HepG2 (cell line): ENCODE results near the gene DYNC1LI1. TPM values are rescaled to one million over a fixed set of nuclear protein-coding genes. Genes with fewer than 3 reads are reported as not detected.

ENCODE experiments used
- ATAC-seq: fragments of 200-7000 bp; cut with Tn5 transposase; 3 replicates; pipeline ENCODE4 v1.9.1; 2020; ENCODE audit warnings: mild to moderate bottlenecking, moderate library complexity
- BruUV-seq: library from RNA; stranded (reverse); fragments of 400-500 nt; replicated peaks from 2 replicates; lab custom pipeline; 2021; lab: Mats Ljungman, UMichigan
- CTCF ChIA-PET: fragments of 300-600 bp; formaldehyde crosslinking; extraction: SDS; loops from one replicate; lab custom pipeline; 2021; ENCODE audit warnings: low total read pairs, inconsistent platforms, low intra/inter-chr PET ratio; lab: Yijun Ruan, JAX
- POLR2A ChIA-PET: fragments of 350-600 bp; sonication (Branson Sonifier 250); formaldehyde crosslinking; loops from one replicate; lab custom pipeline; 2020; ENCODE audit warnings: antibody characterized with exemption, inconsistent platforms; lab: Yijun Ruan, JAX
- DNase-seq: peaks from one replicate; pipeline ENCODE4 v3.0.0-alpha.2; 2015; ENCODE audit warnings: low spot score
- FAIRE-seq: peaks from 3 replicates; lab custom pipeline; 2011; peaks lifted over from hg19 to GRCh38; lab: Jason Lieb, UNC
- H2AFZ ChIP-seq: one replicate; pipeline ENCODE4 v1.6.1; 2011; ENCODE audit warnings: low read length, inconsistent platforms
- H3K27ac ChIP-seq: fragments of 300-600 bp; 3 replicates; pipeline ENCODE4 v1.8.0; 2011; ENCODE audit warnings: mixed run types, mild to moderate bottlenecking, mixed read lengths, low read length, inconsistent platforms; ENCODE audit not compliant: insufficient read depth; ENCODE audit errors: extremely low read length
- H3K27me3 ChIP-seq, 2 experiments: fragments of 200-600 bp in 1 of 2; 2 replicates in 1 of 2; 3 replicates in 1 of 2; pipeline versions ENCODE4 v1.6.0 to v1.8.0; 2011; ENCODE audit warnings: low read length in 2 of 2, mild to moderate bottlenecking in 2 of 2, moderate library complexity in 2 of 2, inconsistent platforms in 1 of 2; ENCODE audit not compliant: insufficient read depth in 2 of 2, control insufficient read depth in 1 of 2
- H3K36me3 ChIP-seq, 2 experiments: fragments of 200-600 bp in 1 of 2; replicated peaks in 1 of 2; 2 replicates in 1 of 2; 3 replicates in 1 of 2; pipeline versions ENCODE4 v1.5.1 to v1.8.0; 2011; ENCODE audit warnings: low read length in 2 of 2, inconsistent platforms in 1 of 2; ENCODE audit not compliant: insufficient read depth in 2 of 2, control insufficient read depth in 1 of 2
- H3K4me1 ChIP-seq: 2 replicates; pipeline ENCODE4 v1.5.1; 2012; ENCODE audit warnings: low read length, inconsistent platforms; ENCODE audit not compliant: insufficient read depth
- H3K4me2 ChIP-seq: 2 replicates; pipeline ENCODE4 v1.6.0; 2011; ENCODE audit warnings: low read depth, low read length, inconsistent platforms
- H3K4me3 ChIP-seq, 3 experiments: fragments of 200-600 bp in 1 of 3; sonication (generic), shearing (Covaris generic) in 1 of 3; replicated peaks in 1 of 3; 2 replicates each; pipeline ENCODE4 v1.5.1; 2011 to 2016; ENCODE audit warnings: low read length in 3 of 3, inconsistent platforms in 2 of 3, low read depth in 2 of 3, mild to moderate bottlenecking in 2 of 3, control low read depth in 1 of 3, mixed read lengths in 1 of 3; ENCODE audit not compliant: insufficient read depth in 1 of 3
- H3K79me2 ChIP-seq: one replicate; pipeline ENCODE4 v1.6.1; 2011; ENCODE audit warnings: low read length, inconsistent platforms; ENCODE audit not compliant: insufficient read depth
- H3K9ac ChIP-seq: 2 replicates; pipeline ENCODE4 v1.6.0; 2011; ENCODE audit warnings: mild to moderate bottlenecking, low read depth, low read length, inconsistent platforms; ENCODE audit not compliant: insufficient read depth
- H3K9me3 ChIP-seq: 2 replicates; pipeline ENCODE4 v1.5.1; 2012; ENCODE audit warnings: mild to moderate bottlenecking, low read length
- H4K20me1 ChIP-seq: 2 replicates; pipeline ENCODE4 v1.6.0; 2011; ENCODE audit warnings: inconsistent platforms, mild to moderate bottlenecking, low read length, moderate library complexity; ENCODE audit not compliant: insufficient read depth
- CHCHD3 ChIP-seq: sonication (generic); formaldehyde crosslinking; IDR thresholded peaks from 2 replicates; pipeline ENCODE4 v1.8.0; 2022; ENCODE audit warnings: mild to moderate bottlenecking, missing genetic modification reagents, moderate library complexity
- PLRG1 ChIP-seq: fragments of 450-650 bp; conservative IDR thresholded peaks from 2 replicates; pipeline ENCODE4 v1.6.1; 2016
- ZFP1 ChIP-seq: IDR thresholded peaks from 2 replicates; pipeline ENCODE4 v1.6.1; 2016
- ZNF225 ChIP-seq: sonication (generic); formaldehyde crosslinking; IDR thresholded peaks from 2 replicates; pipeline ENCODE4 v1.4.0; 2020; ENCODE audit warnings: mild to moderate bottlenecking, missing genetic modification reagents
- ZNF510 ChIP-seq: sonication (generic); formaldehyde crosslinking; IDR thresholded peaks from 2 replicates; pipeline ENCODE4 v1.4.0; 2020; ENCODE audit warnings: low read depth, mild to moderate bottlenecking, missing genetic modification reagents
- ZSCAN12 ChIP-seq: sonication (generic); formaldehyde crosslinking; IDR thresholded peaks from 2 replicates; pipeline ENCODE4 v1.9.0; 2021; ENCODE audit warnings: mild to moderate bottlenecking, missing genetic modification reagents
- in situ Hi-C: cut with HindIII; loops from 2 replicates; pipeline ENCODE4 v1.10.0; 2017; ENCODE audit warnings: low pct_unique_long_range_greater_than_20kb; ENCODE audit not compliant: extremely low pct_ligation_motif_present
- intact Hi-C: fragments of 100-400 bp; cut with micrococcal nuclease; formaldehyde crosslinking; loops from one replicate; pipeline ENCODE4 v1.10.0; 2022; ENCODE audit not compliant: unreplicated experiment
- polyA plus RNA-seq, 8 experiments: library from polyadenylated mRNA; depleted of rRNA in 3 of 8; stranded (reverse) in 7 of 8; unstranded in 1 of 8; fragments of >200 nt; fragmentation: Illumina TruSeq in 4 of 8; extraction: Trizol in 4 of 8; gene quantifications; 2 replicates each; pipeline versions ENCODE4 v1.2.1 to v1.2.3, GENCODE V29; 2011 to 2016; ENCODE audit warnings: low read depth in 4 of 8, missing spikeins in 1 of 8, mixed read lengths in 1 of 8; ENCODE audit not compliant: insufficient read depth in 1 of 8
- total RNA-seq, 5 experiments: library from RNA; depleted of rRNA; stranded (reverse); fragments of >200 nt; fragmentation: Illumina TruSeq; extraction: Trizol; gene quantifications; 2 replicates each; pipeline ENCODE4 v1.2.3, GENCODE V29; 2016; ENCODE audit warnings: low read depth in 1 of 5
- TF ChIP-seq, protein P1 (sequence below): sonication (generic); formaldehyde crosslinking; IDR thresholded peaks from 2 replicates; pipeline ENCODE4 v1.4.0; 2020; ENCODE audit warnings: missing genetic modification reagents
- TF ChIP-seq, protein P2 (sequence below): IDR thresholded peaks from 2 replicates; pipeline ENCODE4 v1.6.1; 2016; ENCODE audit warnings: low read depth, missing genetic modification reagents, missing compliant biosample characterization
- TF ChIP-seq, protein P3 (sequence below): sonication (generic); formaldehyde crosslinking; IDR thresholded peaks from 2 replicates; pipeline ENCODE4 v1.5.0; 2020; ENCODE audit warnings: missing genetic modification reagents, mild to moderate bottlenecking, borderline replicate concordance

The DYNC1LI1 gene
- total and polyA plus RNA-seq, 2 of the 13 experiments (the other 11 are each of a cell fraction or from before 2014, with no cell fraction given): 13.4 to 37.1 TPM

- in situ Hi-C loops: no loop called here
- POLR2A ChIA-PET: no interaction called here
- Histone ChIP-seq H3K79me2 (no peaks in the 10 kb centered on the region), H3K36me3 (peaks cover 6 to 31% of the 10 kb centered on the region in 2 experiments), H3K4me2 (no peak overlapping the region), H4K20me1 (no peaks in the 10 kb centered on the region), H3K9ac (no peak overlapping the region), H2AFZ (no peak overlapping the region), H3K27ac (no peak overlapping the region), H3K9me3 (no peaks in the 10 kb centered on the region), H3K4me3 (no peak overlapping the region), H3K27me3 (no peaks in the 10 kb centered on the region; a peak in 1 of 5 replicates), H3K4me1 (no peaks in the 10 kb centered on the region)
- BruUV-seq: no TSS peak
- DNase-seq (no peak), ATAC-seq (no peak), FAIRE-seq (no peak)
- TF ChIP-seq, protein P1, sequence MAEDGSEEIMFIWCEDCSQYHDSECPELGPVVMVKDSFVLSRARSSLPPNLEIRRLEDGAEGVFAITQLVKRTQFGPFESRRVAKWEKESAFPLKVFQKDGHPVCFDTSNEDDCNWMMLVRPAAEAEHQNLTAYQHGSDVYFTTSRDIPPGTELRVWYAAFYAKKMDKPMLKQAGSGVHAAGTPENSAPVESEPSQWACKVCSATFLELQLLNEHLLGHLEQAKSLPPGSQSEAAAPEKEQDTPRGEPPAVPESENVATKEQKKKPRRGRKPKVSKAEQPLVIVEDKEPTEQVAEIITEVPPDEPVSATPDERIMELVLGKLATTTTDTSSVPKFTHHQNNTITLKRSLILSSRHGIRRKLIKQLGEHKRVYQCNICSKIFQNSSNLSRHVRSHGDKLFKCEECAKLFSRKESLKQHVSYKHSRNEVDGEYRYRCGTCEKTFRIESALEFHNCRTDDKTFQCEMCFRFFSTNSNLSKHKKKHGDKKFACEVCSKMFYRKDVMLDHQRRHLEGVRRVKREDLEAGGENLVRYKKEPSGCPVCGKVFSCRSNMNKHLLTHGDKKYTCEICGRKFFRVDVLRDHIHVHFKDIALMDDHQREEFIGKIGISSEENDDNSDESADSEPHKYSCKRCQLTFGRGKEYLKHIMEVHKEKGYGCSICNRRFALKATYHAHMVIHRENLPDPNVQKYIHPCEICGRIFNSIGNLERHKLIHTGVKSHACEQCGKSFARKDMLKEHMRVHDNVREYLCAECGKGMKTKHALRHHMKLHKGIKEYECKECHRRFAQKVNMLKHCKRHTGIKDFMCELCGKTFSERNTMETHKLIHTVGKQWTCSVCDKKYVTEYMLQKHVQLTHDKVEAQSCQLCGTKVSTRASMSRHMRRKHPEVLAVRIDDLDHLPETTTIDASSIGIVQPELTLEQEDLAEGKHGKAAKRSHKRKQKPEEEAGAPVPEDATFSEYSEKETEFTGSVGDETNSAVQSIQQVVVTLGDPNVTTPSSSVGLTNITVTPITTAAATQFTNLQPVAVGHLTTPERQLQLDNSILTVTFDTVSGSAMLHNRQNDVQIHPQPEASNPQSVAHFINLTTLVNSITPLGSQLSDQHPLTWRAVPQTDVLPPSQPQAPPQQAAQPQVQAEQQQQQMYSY (CRISPR knock-in tag): no peak
- CTCF ChIA-PET: no interaction called here
- intact Hi-C loops: no loop called here
Measured at GRCh38 chr3:32531010-32531647, 39.5 kb downstream of the DYNC1LI1 start.

GRCh38 chr3:32525720-32526119 lies 44.9 kb downstream of the DYNC1LI1 start:
- no peak overlapping the region for H3K9ac ChIP-seq
- H3K9me3 ChIP-seq: no peaks in the 10 kb centered on the region
- no peaks in the 10 kb centered on the region for H3K4me1 ChIP-seq
- CTCF ChIA-PET: no interaction called here
- POLR2A ChIA-PET: no interaction called here
- no TSS peak for BruUV-seq
- H3K79me2 ChIP-seq: no peaks in the 10 kb centered on the region
- H3K27ac ChIP-seq: no peak overlapping the region
- no peak for ATAC-seq
- no peak for FAIRE-seq
- H4K20me1 ChIP-seq: no peaks in the 10 kb centered on the region
- H2AFZ ChIP-seq: no peak overlapping the region
- no peak for DNase-seq
- H3K27me3 ChIP-seq: no peaks in the 10 kb centered on the region
- in situ Hi-C loops (no loop called here), intact Hi-C loops (no loop called here)
- H3K4me3 ChIP-seq: no peak overlapping the region
- no peak overlapping the region for H3K4me2 ChIP-seq
- peaks cover 4 to 25% of the 10 kb centered on the region in 2 experiments; a peak in 4 of 5 replicates for H3K36me3 ChIP-seq
- TF ChIP-seq, protein P2, sequence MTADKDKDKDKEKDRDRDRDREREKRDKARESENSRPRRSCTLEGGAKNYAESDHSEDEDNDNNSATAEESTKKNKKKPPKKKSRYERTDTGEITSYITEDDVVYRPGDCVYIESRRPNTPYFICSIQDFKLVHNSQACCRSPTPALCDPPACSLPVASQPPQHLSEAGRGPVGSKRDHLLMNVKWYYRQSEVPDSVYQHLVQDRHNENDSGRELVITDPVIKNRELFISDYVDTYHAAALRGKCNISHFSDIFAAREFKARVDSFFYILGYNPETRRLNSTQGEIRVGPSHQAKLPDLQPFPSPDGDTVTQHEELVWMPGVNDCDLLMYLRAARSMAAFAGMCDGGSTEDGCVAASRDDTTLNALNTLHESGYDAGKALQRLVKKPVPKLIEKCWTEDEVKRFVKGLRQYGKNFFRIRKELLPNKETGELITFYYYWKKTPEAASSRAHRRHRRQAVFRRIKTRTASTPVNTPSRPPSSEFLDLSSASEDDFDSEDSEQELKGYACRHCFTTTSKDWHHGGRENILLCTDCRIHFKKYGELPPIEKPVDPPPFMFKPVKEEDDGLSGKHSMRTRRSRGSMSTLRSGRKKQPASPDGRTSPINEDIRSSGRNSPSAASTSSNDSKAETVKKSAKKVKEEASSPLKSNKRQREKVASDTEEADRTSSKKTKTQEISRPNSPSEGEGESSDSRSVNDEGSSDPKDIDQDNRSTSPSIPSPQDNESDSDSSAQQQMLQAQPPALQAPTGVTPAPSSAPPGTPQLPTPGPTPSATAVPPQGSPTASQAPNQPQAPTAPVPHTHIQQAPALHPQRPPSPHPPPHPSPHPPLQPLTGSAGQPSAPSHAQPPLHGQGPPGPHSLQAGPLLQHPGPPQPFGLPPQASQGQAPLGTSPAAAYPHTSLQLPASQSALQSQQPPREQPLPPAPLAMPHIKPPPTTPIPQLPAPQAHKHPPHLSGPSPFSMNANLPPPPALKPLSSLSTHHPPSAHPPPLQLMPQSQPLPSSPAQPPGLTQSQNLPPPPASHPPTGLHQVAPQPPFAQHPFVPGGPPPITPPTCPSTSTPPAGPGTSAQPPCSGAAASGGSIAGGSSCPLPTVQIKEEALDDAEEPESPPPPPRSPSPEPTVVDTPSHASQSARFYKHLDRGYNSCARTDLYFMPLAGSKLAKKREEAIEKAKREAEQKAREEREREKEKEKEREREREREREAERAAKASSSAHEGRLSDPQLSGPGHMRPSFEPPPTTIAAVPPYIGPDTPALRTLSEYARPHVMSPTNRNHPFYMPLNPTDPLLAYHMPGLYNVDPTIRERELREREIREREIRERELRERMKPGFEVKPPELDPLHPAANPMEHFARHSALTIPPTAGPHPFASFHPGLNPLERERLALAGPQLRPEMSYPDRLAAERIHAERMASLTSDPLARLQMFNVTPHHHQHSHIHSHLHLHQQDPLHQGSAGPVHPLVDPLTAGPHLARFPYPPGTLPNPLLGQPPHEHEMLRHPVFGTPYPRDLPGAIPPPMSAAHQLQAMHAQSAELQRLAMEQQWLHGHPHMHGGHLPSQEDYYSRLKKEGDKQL: no peak
- no peak for TF ChIP-seq PLRG1
- TF ChIP-seq ZNF510 (CRISPR knock-in tag): no peak
- TF ChIP-seq ZNF225 (CRISPR knock-in tag): no peak
- TF ChIP-seq CHCHD3 (CRISPR knock-in tag): no peak
- TF ChIP-seq, protein P3, sequence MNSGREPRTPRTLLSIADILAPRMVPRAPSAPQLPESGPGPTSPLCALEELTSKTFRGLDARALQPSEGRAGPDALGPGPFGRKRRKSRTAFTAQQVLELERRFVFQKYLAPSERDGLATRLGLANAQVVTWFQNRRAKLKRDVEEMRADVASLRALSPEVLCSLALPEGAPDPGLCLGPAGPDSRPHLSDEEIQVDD: no peak
- no peak for TF ChIP-seq ZFP1 (CRISPR knock-in tag)
- no peak for TF ChIP-seq ZSCAN12
